GM19324 (cell line): ENCODE data around the gene AFMID.
A peak's percentile ranks its signal among the peaks of the same experiment; 100 is the strongest.
"Not testable (repeated sequence)": the region's sequence is repeated elsewhere in the genome, so short reads cannot be mapped to it uniquely, and the experiment has no call there.

Source experiments
- ATAC-seq: cut with Tn5 transposase; IDR thresholded peaks from one replicate; pipeline ENCODE4 v1.9.1; 2021; ENCODE audit warnings: mild to moderate bottlenecking, moderate library complexity; ENCODE audit not compliant: unreplicated experiment, low FRiP score

Gene AFMID

GRCh38 chr17:78252701-78253635, 65.8 kb downstream of the AFMID start:
- ATAC-seq, result no peak

GRCh38 chr17:78253636-78253945, 66.4 kb downstream of the AFMID start:
- ATAC-seq, result not testable (repeated sequence)

GRCh38 chr17:78253946-78254672, 66.9 kb downstream of the AFMID start:
- ATAC-seq, result peak; percentile 42

- no peak for ATAC-seq
These were observed 68.0 kb downstream of the AFMID start for GRCh38 chr17:78255029-78255656.

GRCh38 chr17:78255953-78256706, 69.0 kb downstream of the AFMID start:
- no peak for ATAC-seq

- ATAC-seq, result no peak
These were observed 69.8 kb downstream of the AFMID start for GRCh38 chr17:78256707-78257591.
